HG03571 (cell line): ENCODE measurements around the gene AQP3.
"Not testable (repeated sequence)": the region's sequence is repeated elsewhere in the genome, so short reads cannot be mapped to it uniquely, and the experiment has no call there.

Source experiments
- ATAC-seq: cut with Tn5 transposase; IDR thresholded peaks from one replicate; pipeline ENCODE4 v1.9.1; 2021; ENCODE audit not compliant: unreplicated experiment

AQP3 gene

DNA sequence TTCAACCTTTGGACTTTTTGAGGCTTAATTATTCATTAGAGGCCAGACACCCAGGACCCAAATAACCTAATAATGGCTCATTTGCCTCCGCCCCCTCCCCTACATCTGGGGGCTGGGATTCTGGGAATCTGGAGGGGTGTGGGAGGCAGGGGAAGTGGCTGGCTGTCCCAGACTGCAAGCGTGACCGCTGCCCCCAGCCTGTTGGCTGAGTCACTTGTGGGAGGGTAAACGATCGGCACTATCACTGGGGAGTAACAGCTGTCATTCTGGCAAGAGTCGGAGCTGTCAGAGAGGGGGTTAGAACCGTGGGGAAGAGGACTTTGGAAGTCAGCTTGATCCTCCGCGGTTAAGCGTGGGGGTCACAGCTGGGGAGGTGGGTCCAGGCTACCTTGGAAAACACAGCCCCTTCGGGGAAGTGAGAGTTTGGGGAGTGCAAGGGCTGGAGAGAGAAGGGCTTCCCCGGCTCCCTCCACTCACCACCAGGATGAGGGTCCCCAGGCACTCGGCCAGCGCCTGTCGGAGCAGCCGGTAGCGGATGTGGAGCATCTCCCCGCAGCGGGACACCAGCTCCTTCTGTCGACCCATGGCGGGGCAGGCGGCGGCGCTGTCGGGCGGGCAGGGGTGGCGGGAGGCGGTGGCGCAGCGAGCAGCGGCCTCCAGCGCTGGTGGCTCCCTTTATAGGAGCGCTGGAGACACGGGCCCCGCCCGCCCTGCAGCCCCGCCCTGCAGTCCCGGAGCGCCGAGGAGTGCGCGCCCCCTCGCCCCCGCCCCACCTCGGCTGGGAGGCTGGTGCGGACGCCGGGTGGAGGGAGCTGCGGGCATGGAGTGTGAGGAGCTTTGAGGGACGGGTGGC lies at the start of gene AQP3:
AQP3 (minus strand) TSS at position 648 of the 853 bp plus-strand sequence; CDS start at position 585, 63 bp downstream.
- ATAC-seq = peak; percentile 15

- ATAC-seq = not testable (repeated sequence)
These were observed 46.4 kb upstream of the AQP3 start for GRCh38 chr9:33493819-33494218.

- ATAC-seq = no peak
These were observed 41.7 kb upstream of the AQP3 start for GRCh38 chr9:33489066-33489465.

- ATAC-seq = not testable (repeated sequence)
These were observed 37.9 kb upstream of the AQP3 start for GRCh38 chr9:33485312-33485711.

DNA sequence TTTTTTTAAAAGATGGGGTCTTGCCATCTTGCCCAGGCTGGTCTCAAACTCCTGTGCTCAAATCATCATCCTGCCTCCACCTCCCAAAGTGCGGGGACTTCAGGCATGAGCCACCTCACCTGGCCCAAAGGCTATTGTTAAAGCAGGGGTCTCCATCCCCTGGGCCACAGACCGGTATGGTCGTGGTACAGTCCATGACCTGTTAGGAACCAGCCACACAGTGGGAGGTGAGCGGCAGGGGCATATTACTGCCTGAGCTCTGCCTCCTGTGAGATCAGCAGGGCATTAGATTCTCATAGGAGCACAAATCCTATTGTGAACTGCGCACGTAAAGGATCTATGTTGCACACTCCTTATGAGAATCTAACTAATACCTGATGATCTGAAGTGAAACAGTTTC lies 33.6 kb upstream of the AQP3 start:
- ATAC-seq = no peak

DNA sequence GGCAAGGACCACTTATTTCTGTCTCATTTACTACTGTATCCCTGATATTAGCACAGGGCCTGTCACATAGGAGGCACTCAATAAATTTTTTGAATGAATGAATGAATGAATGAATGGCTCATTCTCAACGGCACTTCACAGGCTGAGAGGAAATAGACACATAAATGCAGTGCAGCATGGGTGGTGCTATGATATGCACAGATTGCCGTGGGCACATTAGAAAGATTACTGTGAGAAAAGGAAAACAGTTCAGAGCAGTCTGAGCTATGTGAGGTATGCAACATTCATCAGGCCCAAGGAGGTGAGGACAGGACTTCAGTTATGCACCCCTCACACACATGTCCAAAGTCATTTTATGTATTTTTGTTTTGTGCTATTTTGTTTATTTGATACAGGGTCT lies 32.7 kb upstream of the AQP3 start:
- ATAC-seq = no peak

DNA sequence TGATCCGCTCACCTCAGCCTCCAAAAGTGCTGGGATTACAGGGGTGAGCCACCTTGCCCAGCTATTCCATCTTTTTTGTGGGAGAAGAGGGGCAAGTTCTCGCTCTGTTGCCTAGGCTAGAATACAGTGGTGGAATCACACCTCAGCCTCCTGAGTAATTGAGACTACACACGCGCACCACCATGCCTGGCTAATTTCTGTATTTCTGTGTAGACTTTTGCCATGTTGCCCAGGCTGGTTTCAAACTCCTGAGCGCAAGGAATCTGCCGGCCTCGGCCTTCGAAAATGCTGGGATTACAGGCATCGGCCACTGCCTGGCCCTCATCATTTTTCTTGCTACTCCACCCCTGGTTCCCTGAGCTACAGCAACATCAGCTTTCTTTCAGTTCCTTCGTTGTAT lies 29.1 kb upstream of the AQP3 start:
- ATAC-seq = no peak

DNA sequence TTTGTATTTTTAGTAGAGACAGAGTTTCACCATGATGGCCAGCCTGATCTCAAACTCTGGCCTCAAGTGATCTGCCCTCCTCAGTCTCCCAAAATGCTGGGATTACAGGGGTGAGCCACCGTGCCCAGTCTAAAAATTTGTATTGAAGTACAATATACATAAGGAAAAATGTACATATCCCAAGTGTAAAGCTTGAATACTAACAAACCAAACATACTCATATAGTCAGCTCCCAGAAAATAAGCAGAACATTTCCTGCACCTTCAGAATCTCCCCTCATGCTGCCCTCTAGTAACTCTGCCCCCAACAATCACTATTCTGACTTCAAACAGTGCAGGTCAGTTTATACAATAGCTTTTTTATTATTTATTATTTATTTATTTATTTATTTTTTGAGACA lies 28.0 kb upstream of the AQP3 start:
- ATAC-seq = no peak

- ATAC-seq = peak; percentile 96
These were observed 26.4 kb upstream of the AQP3 start, which contains the start of gene NOL6 for GRCh38 chr9:33473643-33474352. Gene NOL6 (minus strand): TSS chr9:33473924. CDS start chr9:33473842, 82 bp downstream.

GRCh38 chr9:33472881-33473615 lies 25.7 kb upstream of the AQP3 start:
- no peak for ATAC-seq

- ATAC-seq = no peak
These were observed 24.9 kb upstream of the AQP3 start for GRCh38 chr9:33472171-33472880.

DNA sequence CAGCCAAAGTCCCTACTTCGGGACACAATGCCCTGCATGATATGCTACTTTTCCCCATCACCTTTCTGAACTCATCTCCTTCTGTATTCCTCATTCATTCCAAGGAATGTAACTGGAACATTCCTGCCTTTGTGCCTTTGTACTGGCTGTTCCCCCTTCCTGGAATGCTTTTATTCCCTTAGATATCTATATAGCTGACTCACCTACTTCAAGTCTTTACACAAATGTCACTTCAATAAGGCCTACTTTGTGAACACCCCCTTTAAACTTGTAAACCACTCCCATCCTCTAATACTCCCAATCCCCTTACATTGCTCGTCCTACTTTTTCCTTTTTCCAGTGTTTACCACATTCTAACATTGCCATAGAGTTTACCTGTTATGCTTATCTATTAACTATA lies 24.0 kb upstream of the AQP3 start:
- no peak for ATAC-seq

- ATAC-seq = no peak
These were observed 22.5 kb upstream of the AQP3 start for GRCh38 chr9:33469891-33470290.

DNA sequence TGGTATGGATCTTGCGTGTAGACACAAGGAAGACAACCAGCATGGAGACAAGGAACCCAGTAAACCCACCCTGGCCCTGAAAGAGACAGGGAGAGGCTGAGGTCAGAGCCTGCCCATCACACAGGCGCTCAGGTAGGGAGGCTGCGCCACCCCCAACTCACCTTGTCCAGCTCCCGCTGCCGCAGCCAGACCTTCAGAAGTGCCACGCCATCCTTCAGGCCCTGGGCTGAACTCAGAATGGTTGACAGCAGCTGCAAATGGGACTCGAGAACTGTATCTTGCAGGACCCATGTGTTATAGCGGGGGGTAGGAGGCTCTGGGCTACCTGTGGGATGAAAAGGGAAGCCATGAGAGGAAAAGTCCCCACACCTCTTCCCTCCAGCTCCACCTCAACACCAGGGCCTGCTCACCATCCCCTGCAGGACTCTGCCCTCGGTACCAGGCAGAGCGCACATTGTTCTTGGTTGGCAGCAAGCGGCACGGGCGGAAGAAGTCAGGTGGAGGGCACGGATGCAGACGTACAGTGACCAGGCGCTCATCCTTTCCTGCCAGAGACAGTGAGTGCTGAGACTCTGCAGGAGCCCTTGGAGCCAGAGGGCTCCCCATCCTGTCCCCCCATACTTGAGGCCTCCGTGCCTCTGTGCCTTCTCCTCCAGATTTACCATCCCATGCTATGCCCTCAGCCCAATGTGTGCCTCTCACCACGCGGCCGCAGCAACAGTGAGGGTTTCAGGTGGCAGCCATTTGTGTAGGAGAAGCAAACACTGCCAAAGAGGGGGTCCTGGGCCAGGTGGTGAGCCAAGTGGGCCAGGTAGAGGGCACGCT lies 21.6 kb upstream of the AQP3 start:
- no peak for ATAC-seq

DNA sequence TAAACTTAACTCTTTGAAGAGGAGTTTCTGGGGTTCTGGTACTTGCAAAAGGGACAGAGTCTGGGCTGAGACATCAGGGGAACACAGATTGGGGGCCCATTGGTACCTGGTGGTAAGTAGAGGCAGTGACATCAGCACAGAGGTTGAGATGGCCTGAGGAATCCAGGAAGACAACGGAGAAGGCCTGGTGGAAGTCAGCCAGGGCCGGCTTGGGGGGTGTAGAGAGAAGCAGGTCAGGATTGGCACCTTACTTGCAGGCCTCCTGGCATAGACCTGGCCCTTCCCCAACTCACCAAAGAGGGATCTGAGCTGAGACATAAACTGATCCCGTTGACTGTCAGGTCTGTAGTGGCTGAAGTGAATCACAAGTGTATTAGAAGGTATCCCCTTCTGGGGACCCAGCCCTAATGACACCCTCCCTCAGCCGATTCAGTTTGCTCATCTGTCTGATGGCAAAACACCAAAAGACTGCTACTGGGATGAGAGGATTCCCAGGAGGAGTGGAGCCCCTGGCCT lies 20.9 kb upstream of the AQP3 start:
- no peak for ATAC-seq

DNA sequence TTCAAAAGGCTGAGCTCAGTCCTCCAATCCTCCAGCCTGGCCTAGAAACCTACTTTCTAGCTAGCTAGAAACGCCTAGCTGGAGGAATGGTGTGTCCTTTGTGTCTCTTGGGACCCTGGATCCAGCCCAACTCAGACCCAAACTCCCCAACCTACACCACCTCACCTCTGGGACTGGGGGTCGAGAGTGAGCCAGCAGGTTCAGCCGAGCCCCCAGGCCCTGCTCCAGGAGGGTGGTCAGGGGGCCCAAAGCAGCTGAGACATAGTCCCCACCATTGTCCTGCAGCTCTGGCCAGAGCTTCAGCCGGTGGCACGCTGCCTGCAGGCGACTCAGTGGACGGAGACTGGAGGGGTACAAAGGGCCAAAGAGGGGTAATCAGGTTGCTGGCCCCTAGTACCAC lies 20.1 kb upstream of the AQP3 start:
- no peak for ATAC-seq

DNA sequence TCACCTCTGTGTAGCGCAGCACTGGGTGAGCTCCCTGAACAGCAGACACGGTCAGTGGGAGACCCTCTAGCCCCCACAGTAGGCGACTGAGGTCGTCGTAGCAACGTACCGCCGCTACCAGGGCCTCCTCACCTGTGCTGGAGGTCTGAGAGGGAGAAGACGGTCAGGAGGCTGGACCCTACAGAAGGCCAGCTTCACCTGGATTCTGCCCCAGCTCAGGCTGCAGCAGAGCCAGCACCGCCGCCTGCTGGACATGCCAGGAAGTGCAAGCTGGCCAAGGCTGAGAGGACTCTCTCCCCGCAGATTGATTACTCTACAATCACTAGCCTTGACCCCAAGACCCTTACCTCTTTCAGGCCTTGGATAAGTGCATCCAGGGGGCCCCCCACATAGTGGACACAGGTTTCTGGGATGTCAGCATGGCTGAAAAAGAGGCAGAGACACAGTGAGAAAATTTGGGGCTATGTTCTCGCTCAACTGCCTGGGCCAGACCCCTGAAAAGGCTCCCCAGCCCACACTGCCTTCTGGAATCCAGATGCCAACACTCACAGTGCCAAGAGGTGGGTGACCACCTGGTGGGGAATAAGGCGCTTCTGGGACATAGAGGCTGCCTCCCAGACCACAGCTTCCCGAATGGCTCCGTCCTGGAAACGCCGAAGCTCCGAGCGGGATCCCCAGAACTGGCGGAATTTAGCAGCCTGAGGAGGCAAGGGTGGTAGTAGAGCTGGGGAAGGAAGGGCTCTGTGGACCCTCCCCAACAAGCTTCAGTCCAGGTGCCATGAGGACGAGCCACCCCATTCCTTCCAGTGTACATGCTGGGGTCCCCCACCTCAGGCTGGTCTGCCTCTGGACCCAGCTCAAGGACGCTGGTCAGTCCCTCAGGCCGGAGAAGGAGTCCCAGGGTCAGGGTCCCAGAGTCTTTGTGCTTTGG lies 19.4 kb upstream of the AQP3 start:
- no peak for ATAC-seq
